Midbrain (tissue), 1 donor: ENCODE results near the gene PRDX2.

Experiments used
- DNase-seq: peaks from one replicate; lab custom pipeline; 2025; lab: John Stamatoyannopoulos, UW

PRDX2 gene

GRCh38 chr19:12779162-12779993 lies 22.2 kb downstream of the PRDX2 start:
- no peak for DNase-seq

- no peak for DNase-seq
Observed at GRCh38 chr19:12778905-12779161, 22.8 kb downstream of the PRDX2 start.

DNA sequence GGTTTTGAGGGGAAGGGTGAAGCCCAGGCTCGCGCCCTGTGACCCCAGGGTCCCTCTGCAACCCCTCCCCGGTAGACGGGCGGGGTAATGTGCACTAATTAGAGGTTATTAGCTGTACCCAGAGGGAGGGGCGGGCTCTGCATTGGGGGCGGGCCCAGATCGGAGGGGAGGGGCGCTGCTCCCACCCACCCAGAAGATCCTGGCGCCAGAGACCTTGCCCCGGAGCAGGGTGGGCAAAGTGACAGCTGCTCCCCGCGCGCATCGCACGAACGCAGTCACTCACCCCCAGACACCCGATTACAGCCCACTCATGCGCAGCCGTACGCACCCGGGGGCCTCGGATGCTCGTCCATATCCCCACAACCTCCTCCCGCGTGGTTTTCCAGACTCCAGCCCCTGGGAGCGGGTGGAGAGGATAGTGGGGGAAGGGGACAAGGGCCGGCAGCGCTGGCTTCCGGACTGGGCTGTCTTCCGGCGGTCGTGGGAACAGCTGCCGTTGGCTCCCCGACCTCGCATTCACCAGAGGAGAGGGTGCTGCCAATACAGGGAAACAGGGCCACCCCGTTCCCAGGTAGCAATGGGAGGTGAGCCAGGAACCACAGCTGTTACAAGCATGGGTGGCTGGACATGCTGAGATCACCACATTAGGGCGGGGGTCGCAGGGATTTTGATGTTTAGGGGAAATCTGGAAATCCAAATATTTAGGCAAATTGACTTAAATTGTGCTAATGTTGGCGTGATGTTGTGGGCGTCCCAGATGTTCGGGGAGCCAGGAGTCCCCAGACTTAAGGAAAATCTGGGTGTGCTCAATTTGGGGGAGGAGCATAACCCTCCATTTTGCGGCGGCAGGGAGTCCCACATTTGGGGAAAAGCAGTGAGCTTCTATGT lies 23.3 kb downstream of the PRDX2 start:
- DNase-seq, result no peak

DNA sequence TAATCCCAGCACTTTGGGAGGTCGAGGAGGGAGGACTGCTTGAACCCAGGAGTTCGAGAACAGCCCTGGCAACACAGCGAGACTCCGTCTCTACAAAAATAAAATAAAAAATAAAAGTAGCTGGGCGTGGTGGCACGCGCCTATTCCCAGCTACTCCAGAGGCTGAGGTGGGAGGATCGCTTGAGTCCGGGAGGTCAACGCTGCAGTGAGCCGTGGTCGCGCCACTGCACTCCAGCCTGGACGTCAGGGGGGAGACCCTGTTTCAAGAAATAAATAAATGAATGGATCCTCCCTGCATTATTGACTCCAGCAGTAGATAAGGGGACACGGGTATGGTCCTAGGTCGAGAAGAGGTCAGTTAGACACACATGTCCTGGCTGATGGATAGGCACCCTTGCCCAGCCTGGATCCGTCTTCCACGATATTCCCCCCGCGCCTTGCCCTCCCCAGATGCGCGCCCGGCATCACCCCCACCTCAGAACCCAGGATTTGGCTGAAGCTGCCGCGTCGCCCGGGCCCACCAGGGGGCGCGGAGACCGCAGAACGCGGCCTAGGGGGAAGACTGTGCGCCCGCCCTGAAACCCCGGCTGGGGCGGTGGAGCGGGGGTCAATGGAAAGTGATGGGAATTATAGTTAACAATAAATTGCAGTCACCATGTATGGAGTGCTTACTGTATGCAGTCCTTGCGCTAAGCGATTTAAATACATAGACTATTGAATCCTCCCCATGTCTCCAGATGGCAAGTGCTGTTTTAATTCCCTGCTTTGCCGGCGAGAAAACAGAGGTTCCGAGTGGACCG lies 24.2 kb downstream of the PRDX2 start:
- peak; percentile 82 for DNase-seq

DNA sequence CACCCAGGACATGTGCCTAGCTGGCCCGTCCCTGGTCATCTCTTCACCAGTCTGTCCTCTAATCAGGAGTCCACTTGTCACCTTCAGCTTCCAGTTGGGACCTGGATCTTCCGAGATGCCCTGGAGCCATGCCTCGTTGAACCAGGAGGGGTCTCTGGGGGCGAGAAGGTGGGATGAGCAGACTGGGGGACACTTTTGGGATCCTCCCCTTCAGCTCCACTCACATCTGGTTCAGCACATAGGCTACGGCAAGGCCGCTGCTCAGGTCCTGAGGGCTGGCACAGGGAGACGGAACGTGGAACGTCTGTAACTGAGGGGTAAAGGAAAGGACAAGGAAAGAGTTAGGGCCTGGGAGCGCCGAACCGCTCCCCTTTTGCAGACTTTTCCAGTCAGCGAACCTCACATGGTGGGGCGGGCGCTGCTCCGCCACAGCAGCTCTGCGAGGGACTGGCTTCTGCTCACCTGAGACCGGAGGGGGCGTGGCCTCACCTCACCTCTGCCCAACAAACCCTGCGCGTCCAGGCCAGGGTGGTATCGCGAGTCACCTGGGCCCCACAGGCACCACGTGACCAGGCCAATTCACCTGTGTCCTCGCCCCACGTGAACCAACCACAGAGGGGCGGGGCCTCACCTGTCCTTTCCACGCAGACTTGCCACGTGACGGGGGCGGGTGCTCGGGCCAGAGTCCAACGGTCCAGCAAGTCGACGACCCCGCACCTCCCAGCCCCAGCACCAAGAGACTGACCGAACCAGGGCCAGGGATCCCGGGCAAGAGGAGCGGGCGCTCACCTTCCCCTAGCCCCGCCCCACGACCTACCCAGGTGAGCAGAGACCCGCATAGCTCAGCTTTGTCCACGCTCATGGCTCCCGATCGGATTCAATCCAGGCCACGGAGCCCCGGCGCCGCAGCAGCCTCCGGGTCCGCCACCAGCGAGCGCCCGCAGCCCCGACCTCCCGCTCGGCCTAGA lies 26.7 kb downstream of the PRDX2 start, which contains the start of gene HOOK2:
TSS of gene HOOK2 (minus strand) at position 965 of the 968 bp plus-strand sequence. CDS start at position 862, 103 bp downstream.
- no peak for DNase-seq

DNA sequence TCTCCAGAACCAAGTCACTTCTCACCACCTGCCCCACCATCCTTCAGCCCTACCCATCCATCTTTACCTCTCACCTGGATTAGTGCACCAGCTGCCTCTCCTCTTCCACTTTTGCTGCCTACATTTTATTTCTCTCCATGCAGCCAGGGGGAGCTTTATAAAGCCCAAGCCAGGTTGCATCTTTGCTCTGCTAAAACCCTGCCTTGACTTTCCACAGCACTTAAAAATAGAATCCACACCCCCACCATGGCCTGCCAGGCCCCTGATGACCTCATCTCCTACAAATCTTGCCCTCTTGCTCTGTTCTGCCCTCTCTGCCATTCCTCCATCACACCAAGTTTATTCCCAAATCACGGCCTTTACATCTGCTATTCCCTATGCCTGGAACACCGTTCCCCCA lies 28.0 kb downstream of the PRDX2 start:
- no peak for DNase-seq

- no peak for DNase-seq
Observed at GRCh38 chr19:12772323-12772722, 29.3 kb downstream of the PRDX2 start.

GRCh38 chr19:12770922-12771321 lies 30.7 kb downstream of the PRDX2 start:
- no peak for DNase-seq

GRCh38 chr19:12769689-12770088 lies 31.9 kb downstream of the PRDX2 start:
- DNase-seq, result no peak

DNA sequence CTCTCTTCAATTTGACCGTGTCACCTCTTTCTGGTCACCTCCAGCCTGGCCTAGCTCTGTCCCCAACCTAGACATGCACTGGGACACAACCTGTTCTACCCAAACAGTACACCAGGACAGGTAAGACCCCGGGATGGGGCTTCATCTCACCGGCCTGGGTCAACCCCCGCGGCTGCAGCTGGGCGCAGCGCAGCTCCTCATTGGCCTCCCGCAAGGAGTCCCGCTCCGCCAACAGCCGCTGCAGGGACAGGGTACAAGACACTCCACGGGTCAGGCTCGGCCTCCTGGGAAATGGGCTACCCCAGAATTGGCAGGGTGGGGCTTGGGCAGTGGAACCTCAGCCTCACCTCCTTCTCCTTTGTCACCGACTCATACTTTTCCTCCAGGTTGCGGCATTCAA lies 33.9 kb downstream of the PRDX2 start:
- no peak for DNase-seq

DNA sequence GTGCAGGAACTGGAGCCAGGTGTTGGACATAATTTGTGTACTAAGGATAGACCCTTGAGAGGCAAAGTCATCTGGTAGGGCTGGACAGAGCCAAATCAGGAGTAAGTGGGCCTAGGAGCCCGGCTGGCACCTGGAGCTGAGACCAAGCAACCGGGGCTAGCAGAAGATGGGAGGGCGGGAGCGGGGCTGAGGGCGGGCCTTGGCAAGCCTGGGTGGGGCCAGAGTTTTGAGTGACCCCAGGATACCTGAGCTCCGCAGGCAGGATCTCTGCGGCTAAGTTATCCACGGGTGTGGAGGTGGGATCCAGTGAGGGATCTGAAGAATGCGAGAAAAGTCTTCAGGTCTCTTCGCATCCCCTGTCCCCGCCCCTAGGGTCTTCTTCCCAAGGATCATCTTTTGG lies 34.5 kb downstream of the PRDX2 start:
- no peak for DNase-seq

DNA sequence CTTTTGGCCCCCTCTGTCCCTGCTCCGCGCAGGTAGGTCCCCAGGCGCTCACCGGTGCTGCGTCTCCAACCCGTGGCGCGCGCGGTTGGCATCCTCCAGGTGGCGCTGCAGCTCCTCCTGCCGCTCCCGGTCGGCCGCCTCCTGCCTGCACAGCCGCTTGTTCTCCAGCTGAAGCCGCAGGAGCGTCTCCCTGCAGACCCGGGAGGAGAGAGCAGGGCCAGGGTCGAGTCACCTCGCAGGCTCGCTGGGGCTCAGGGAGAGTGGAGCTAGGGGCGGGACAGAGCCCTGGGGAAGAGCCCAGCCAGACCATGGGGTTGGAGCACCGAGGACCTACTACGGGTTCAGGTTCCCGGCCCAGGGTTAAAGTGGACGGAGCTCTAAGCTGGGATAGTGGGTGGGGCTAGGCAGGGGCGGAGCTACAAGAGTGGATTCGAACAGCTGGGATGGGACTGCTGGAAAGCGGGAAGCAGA lies 35.5 kb downstream of the PRDX2 start:
- peak; percentile 80 for DNase-seq

DNA sequence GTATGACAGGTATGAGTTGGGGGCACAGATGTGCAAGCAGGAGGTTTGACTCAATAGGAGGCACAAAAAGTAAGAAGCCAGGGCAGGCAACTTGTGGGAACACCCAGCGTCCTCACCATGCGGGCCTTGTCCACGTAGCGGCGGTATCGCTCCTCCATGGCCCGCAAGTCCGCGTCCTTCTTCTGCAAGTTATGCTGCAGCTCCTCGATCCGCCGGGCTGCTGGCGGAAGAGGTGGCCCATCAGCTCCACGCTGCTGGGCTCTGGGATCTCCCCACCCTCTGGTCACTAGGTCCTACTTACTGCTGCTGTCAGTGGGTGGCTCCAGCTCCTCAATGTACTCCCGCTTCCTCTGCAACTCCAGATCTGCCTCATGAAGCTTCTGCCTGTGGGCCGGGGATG lies 36.9 kb downstream of the PRDX2 start:
- DNase-seq, result no peak

DNA sequence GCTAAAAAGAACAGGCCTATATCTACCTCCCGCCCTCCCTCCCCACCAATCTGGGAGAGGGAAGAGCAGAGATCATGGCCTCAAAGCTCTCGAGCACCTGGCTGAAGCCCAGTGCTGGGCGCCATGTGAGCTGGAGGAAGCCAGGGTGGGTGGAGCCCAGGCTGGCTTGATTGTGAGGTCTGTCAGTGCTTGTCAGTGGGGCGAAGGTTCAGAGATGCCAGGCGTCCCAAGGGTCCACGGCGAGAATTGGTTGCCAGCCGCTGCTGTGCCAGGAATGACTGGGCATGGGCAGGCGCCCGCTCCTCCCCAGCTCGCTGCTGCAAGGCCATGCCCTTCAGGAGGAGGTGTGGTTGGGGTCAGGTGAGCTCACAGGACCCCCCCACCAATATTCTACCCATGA lies 38.5 kb downstream of the PRDX2 start:
- no peak for DNase-seq

GRCh38 chr19:12759686-12760085 lies 41.9 kb downstream of the PRDX2 start:
- DNase-seq, result no peak

DNA sequence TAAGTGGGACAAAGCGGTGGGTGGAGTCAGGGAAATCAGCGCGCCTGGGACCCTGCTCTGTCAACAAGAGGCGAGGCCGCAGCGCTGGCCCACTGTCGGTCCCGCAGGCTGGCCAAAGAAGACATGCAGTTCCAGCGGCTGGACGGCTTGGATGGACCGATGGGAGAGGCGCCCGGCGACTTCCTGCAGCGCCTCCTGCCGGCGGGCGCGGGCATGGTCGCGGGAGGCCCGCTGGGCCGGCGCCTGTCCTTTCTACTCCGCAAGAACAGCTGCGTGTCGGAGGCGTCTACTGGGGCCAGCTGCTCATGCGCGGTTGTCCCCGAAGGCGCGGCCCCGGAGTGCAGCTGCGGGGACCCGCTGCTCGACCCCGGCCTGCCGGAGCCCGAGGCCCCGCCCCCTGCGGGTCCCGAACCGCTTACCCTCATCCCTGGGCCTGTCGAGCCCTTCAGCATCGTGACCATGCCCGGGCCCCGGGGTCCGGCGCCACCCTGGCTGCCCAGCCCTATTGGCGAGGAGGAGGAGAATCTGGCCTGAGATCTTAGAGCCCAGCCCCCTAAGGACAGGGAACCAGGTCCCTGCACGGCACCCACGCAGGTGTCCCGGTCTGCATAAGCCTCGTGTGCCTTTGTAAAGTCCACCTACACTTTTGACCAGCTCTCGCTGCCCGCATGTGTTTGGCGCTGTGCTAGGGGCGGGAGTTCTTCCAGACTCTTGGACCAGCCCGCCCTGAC lies 43.9 kb downstream of the PRDX2 start:
- peak; percentile 51 for DNase-seq

DNA sequence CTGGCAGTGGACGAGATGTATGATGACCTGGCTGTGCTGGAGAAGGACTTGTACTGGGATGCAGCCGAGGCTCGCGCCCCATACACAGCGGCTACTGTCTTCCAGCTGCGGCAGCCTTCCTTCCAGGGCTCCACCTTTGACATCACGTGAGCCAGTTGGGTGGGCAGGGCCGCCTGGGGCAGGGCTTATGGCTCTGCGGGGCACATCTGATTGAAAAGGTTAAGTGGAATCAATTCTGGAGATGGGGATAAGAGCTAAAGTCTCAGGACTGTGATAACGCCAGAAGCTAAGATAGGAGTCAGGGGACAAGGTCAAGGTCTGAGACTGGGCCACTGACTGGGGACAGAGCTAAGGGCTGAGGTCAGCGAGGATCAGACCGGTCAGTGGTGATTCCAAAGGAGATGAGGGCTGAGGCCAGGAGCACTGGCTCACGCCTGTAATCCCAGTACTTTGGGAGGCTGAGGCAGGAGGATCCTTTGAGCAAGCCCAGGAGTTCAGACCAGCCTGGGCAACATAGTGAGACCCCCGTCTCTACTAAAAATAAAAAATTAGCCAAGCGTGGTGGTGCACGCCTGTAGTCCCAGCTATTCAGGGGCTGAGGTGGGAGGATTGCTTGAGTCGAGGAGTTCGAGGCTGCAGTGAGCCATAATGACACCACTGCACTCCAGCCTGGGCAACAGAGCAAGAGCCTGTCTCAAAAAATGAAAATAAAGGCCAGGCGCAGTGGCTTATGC lies 45.3 kb downstream of the PRDX2 start:
- DNase-seq, result no peak

DNA sequence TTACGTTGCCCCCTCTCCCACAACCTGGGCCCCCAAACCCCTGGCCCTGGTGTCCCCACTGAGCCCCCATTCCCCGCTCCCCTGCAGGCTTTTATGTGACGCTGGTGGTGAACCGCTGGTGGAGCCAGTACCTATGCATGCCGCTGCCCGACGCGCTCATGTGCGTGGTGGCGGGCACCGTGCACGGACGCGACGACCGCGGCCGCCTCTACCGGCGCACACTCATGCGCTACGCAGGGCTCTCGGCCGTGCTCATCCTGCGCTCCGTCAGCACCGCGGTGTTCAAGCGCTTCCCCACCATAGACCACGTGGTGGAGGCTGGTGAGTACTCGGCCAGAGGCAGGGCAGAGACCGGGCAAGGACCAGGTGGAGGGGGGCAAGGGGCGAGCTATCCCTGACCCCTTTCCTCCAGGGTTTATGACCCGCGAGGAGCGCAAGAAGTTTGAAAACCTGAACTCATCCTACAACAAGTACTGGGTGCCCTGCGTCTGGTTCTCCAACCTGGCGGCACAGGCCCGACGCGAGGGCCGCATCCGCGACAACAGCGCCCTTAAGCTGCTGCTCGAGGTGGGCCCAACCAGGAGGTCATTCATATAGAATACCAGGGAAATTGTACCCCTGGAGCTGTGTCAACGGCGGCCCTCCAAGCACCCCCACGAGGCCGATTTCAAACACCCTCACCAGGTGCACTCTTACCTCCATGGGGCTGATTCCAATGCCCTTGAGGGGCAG lies 47.0 kb downstream of the PRDX2 start:
- DNase-seq, result no peak
